PC-3 (cell line): ENCODE data around the gene PLAAT1.

Experiments
- CTCF ChIP-seq: fragments of 300-600 bp; sonication (generic); conservative IDR thresholded peaks from 2 replicates; pipeline ENCODE4 v1.5.1; 2017; ENCODE audit warnings: antibody characterized with exemption, low read depth, mild to moderate bottlenecking, low read length
- EZH2phosphoT487 ChIP-seq: fragments of 300-600 bp; sonication (generic); IDR thresholded peaks from 2 replicates; pipeline ENCODE4 v1.6.1; 2018; ENCODE audit warnings: mild to moderate bottlenecking, antibody characterized with exemption, low read length, borderline replicate concordance

GRCh38 chr3:193314161-193314560 is 73.1 kb downstream of the PLAAT1 start:
- no peak for TF ChIP-seq EZH2phosphoT487
- TF ChIP-seq CTCF: peak; percentile 50; the same call in 1 of the 2 replicates
